ENCODE results near the gene FAM162B. TPM values are rescaled to one million over a fixed set of nuclear protein-coding genes. Genes with fewer than 3 reads are reported as not detected.
"Not testable (repeated sequence)": the region's sequence is repeated elsewhere in the genome, so short reads cannot be mapped to it uniquely, and the experiment has no call there.

The FAM162B gene
- total RNA-seq, 2 experiments from 2014 or later = not detected

- DNase-seq (no peak), ATAC-seq (ENCODE audit: poor library complexity) (no peak)
- Histone ChIP-seq H3K27me3 (ENCODE audit: control insufficient read depth in 1 of 2, insufficient read depth in 2 of 2, low read length in 2 of 2) (no peaks in the 10 kb centered on the region), H3K9me3 (ENCODE audit: control insufficient read depth in 1 of 2, insufficient read depth in 1 of 2, low read length in 2 of 2) (no peaks in the 10 kb centered on the region), H3K27ac (ENCODE audit: low read depth in 1 of 2, low read length in 2 of 2) (no peak overlapping the region), H3K4me3 (ENCODE audit: low read length) (no peak overlapping the region), H3K4me1 (ENCODE audit: insufficient read depth, low read length) (no peaks in the 10 kb centered on the region), H3K36me3 (ENCODE audit: insufficient read depth, low read length) (peaks cover 49% of the 10 kb centered on the region)
- TF ChIP-seq CTCF (IDR thresholded peaks at IDR 0.05) = no peak
- peaks cover 5% of the 10 kb centered on the region for H3K4me1 Mint-ChIP-seq (ENCODE audit: low read depth)
- no peaks in the 10 kb centered on the region for H3K27me3 Mint-ChIP-seq
- no peak overlapping the region for H3K4me3 Mint-ChIP-seq
- intact Hi-C loops (cut with DNase I, micrococcal nuclease) = no loop called here
- H3K9me3 Mint-ChIP-seq = no peaks in the 10 kb centered on the region
- ChIA-PET CTCF (no interaction called here), POLR2A (no interaction called here)
- no peak overlapping the region for H3K27ac Mint-ChIP-seq
- peaks cover 79% of the 10 kb centered on the region for H3K36me3 Mint-ChIP-seq (ENCODE audit: low read depth)
Observed at GRCh38 chr6:116705917-116706316, 59.6 kb downstream of the FAM162B start.

GRCh38 chr6:116703888-116704287, 61.6 kb downstream of the FAM162B start:
- H3K4me3 ChIP-seq (ENCODE audit: low read length); H3K27me3 Mint-ChIP-seq; H3K9me3 ChIP-seq (ENCODE audit: control insufficient read depth in 1 of 2, insufficient read depth in 1 of 2, low read length in 2 of 2); H3K27ac Mint-ChIP-seq; intact Hi-C loops (cut with DNase I, micrococcal nuclease); ATAC-seq (ENCODE audit: poor library complexity); H3K4me1 ChIP-seq (ENCODE audit: insufficient read depth, low read length); DNase-seq; POLR2A ChIA-PET; H3K27me3 ChIP-seq (ENCODE audit: control insufficient read depth in 1 of 2, insufficient read depth in 2 of 2, low read length in 2 of 2); H3K4me3 Mint-ChIP-seq; H3K27ac ChIP-seq (ENCODE audit: low read depth in 1 of 2, low read length in 2 of 2); CTCF ChIA-PET; H3K9me3 Mint-ChIP-seq: not testable (repeated sequence)
- Mint-ChIP-seq H3K36me3 (ENCODE audit: low read depth) (peaks cover 82% of the 10 kb centered on the region), H3K4me1 (ENCODE audit: low read depth) (peaks cover 15% of the 10 kb centered on the region)
- H3K36me3 ChIP-seq (ENCODE audit: insufficient read depth, low read length) = peaks cover 67% of the 10 kb centered on the region

Other genes starting within 250 kb of the FAM162B start
- not detected for gene TRAPPC3L, start 220.0 kb downstream of the FAM162B start, total RNA-seq
- not detected for gene CALHM4, start 212.0 kb downstream of the FAM162B start, total RNA-seq
- 10 to 100 TPM; 60.3 to 60.5 TPM for gene RWDD1, start 194.2 kb downstream of the FAM162B start, total RNA-seq
- gene RSPH4A, start 149.2 kb downstream of the FAM162B start, total RNA-seq = under 1 TPM; 0.56 to 0.88 TPM
- 10 to 100 TPM; 14.2 to 14.9 TPM for gene ZUP1, start 97.0 kb downstream of the FAM162B start, total RNA-seq
- 10 to 100 TPM; 60.0 to 66.0 TPM for gene KPNA5, start 84.5 kb downstream of the FAM162B start, total RNA-seq
- not detected for gene GPRC6A, start 63.4 kb upstream of the FAM162B start, total RNA-seq
- gene RFX6, start 111.5 kb upstream of the FAM162B start, total RNA-seq = not detected

All from CD4-positive, alpha-beta T cell (primary cell).